HG03469 (cell line): ENCODE measurements around the gene NTF4.

Source experiments
- ATAC-seq: cut with Tn5 transposase; IDR thresholded peaks from one replicate; pipeline ENCODE4 v1.9.1; 2021; ENCODE audit warnings: mild to moderate bottlenecking, moderate library complexity, moderate number of reproducible peaks; ENCODE audit not compliant: unreplicated experiment

NTF4 gene

GRCh38 chr19:49064768-49065611 lies at the start of gene NTF4:
Gene NTF4, minus strand, starts transcription at chr19:49064818. Its CDS starts 2,821 bp downstream, at chr19:49061997.
- ATAC-seq: no peak

GRCh38 chr19:49113762-49114629 lies 49.4 kb upstream of the NTF4 start, which contains the start of gene LIN7B:
Gene LIN7B, plus strand, starts transcription at chr19:49114370. Its CDS starts 35 bp downstream, at chr19:49114405.
- ATAC-seq: no peak

- no peak for ATAC-seq
These were observed 46.8 kb upstream of the NTF4 start for GRCh38 chr19:49111218-49111998.

DNA sequence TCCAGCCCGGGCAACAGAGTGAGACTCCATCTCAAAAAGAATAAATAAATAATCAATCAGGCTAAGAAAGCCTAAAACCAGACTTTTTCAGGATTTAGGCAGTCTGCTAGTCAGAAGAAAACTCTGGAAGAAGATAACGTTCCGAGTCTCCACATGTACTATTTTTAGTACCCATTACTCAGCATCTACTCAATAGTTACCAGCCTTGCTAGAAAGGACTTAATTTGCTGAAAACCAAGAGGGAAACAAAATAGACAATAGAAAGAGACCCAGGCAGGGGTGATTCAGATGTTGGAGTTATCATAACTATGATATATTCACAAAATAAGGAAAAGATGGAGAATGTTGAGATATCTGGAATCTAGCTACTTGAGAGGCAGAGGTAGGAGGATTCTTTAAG lies 45.9 kb upstream of the NTF4 start:
- no peak for ATAC-seq

DNA sequence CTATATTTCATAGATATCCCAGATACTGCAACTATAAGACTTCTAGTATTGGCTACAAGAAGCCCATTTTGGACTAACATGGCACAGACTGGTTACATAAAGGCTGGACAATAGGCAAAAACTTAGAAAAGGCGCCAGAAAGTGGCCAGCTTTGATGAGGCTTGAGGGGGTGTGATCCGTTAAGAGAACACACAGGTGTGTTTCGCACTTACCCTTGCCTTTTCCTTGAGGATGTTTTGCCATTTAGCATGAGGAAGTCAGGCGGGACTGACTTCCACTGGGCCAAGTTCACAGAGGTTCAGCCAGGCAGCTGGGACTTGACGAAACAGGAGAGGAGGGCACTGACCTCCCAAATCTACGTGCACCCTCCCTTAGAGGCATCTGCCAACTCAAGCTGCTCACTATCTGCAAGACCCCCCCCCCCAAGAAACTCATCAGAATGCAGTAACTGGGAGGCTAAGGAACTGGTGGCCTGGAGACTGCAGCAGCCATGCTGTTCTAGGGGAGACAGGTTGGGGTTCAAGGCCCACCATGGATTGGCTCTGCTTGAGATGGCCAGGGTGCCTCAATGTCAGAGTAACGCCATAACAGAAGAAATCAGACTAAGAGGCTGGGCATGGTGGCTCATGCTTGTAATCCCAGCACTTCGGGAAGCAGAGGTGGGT lies 45.1 kb upstream of the NTF4 start:
- ATAC-seq: no peak

- no peak for ATAC-seq
These were observed 44.4 kb upstream of the NTF4 start for GRCh38 chr19:49109051-49109450.

- ATAC-seq: no peak
These were observed 43.2 kb upstream of the NTF4 start for GRCh38 chr19:49107625-49108459.

DNA sequence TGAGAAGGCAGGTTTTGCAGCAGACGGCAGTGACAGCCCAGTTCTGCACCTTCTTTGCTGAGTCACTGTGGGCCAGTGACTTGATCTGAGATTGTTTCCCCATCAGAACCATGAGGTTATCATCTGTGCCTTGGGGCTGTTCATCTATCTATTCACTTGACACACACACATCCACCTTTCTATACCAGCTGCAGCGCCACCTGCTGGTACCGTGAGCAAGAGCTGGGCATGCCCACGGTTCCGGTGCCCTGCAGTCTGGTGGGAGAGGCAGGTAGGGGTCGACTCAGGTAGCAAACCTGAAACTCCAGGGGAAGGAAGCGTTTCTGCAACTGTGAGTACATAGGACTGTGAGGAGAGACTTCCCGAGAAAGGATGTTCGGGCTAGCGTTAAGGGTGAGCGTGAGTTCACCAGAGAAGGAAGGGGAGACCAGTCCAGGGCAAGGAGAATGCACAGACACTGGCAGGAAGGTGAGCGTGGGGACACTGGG lies 42.1 kb upstream of the NTF4 start:
- no peak for ATAC-seq

- no peak for ATAC-seq
These were observed 39.7 kb upstream of the NTF4 start for GRCh38 chr19:49104229-49104864.

GRCh38 chr19:49103331-49104085 lies 38.9 kb upstream of the NTF4 start:
- ATAC-seq: no peak

DNA sequence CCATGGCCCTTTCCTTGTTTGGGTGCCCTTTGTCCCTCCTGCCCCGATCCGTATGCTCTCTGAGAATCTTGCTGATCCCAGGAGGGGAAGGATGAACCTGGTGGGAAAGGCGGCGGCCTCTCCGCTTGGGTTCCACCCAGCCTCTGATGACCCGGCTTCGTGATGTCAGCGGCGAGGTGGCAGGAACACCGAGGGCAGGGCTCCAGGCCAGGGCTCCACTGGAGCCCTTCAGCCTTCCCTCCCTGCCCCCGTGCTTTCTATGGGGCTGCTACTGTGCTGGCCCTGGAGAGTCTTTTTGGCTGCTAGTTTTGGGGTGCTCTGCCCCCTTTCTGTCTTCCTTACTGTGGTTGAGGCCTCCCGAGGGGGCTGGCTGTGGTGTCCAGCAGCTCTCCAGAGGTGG lies 37.7 kb upstream of the NTF4 start:
- ATAC-seq: no peak

- no peak for ATAC-seq
These were observed 36.5 kb upstream of the NTF4 start for GRCh38 chr19:49101160-49101559.

DNA sequence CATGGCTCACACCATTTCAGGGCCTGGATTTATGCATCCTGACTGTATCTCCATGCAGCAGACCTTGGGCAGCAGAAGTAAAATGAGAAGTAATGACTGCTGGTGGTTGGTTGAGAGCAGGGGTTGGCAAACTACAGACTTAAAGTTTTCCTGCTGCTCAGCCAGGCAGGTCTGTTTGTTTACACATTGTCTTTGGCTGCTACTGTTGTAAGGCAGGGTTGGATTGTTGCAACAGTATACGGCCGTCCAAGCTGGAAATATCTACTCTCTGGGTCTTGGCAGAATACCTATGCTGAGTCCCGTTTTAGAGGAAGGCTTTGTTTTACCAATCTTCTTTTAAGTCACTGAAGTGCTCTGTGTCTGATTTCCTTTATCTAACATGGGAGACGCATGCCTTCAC lies 34.2 kb upstream of the NTF4 start:
- ATAC-seq: no peak

GRCh38 chr19:49097453-49098288 lies 33.1 kb upstream of the NTF4 start:
- ATAC-seq: no peak

DNA sequence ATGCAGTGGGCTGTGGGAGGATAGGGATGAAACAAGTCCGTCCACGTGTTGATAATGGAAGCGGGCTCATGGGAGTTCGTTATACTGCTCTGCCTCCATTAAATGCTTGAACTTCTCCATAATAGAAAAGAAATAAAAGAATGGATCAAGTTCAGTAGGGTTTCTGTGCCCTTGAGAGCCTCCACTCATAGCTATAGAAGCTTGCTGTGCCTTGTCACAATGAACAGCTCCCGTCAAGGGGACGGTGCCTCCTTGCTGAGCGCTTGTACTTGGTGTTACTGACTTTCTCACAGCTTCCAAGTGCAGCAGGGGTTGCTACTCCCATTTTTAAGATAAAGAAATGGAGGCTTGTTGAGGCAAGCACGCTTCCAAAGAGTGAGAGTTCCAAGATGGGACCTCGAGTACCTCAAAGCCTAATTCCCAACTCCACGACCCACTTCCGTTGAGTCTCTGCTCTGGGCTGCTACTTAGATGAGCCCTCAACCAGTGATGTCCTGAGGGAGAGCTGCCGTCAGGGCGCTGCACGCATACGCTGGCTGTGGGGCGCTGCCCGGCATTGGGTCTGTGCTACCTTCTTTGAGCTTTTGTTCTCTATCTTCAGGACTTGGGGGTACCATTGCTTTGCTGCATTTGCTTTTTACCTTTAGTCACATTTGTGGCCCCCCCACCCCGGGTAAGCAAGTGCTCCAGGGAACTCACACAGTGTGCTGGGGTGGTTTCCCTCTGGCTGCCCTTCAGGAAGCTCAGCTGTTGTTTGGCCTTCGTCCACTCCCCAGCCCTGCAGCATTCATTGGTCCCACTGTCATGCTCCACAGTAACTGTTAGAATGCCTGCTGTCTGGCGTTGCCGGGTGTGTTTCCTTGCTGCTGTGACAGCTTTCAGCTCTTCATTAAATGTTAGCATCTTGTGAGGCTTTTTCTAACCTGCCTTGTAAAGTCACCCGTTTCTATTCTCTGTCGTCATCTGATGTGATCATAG lies 30.2 kb upstream of the NTF4 start:
- ATAC-seq: no peak

DNA sequence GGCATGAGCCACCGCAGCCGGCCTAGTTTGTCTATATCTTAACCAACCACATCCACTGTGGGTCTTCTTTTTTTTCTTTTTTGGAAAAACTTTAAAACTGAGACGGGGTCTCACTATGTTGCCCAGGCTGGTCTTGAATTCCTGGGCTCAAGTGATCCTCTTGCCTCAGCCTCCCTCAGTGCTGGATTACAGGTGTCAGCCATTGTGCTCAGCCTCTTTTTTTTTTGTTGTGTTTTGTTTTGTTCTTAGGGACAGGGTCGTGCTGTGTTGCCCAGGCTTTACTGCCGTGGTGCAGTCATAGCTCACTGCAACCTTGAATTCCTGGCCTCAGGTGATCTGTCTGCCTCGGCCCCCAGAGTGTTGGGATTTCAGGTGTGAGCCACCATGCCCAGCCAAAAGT lies 28.1 kb upstream of the NTF4 start:
- no peak for ATAC-seq
